Measurements from ENCODE around the gene CAPN10. TPM values are rescaled to one million over a fixed set of nuclear protein-coding genes. Genes with fewer than 3 reads are reported as not detected.
A peak's percentile ranks its signal among the peaks of the same experiment; 100 is the strongest.

The CAPN10 gene
- total RNA-seq, 1 experiment from 2014 or later, result 69.0 TPM

GRCh38 chr2:240576036-240576435 lies 10.5 kb upstream of the CAPN10 start:
- no peak overlapping the region for H3K4me3 ChIP-seq (ENCODE audit: insufficient read depth, low read depth, low read length)
- DNase-seq, result no peak
- no peaks in the 10 kb centered on the region for H3K36me3 ChIP-seq (replicated peaks; ENCODE audit: control insufficient read depth, insufficient read depth, low read length)
- H3K27me3 ChIP-seq (ENCODE audit: control insufficient read depth, insufficient read depth, low read length), result no peaks in the 10 kb centered on the region

- Histone ChIP-seq H3K4me3 (ENCODE audit: insufficient read depth, low read depth, low read length) (no peak overlapping the region), H3K36me3 (replicated peaks; ENCODE audit: control insufficient read depth, insufficient read depth, low read length) (no peaks in the 10 kb centered on the region), H3K27me3 (ENCODE audit: control insufficient read depth, insufficient read depth, low read length) (no peaks in the 10 kb centered on the region)
- DNase-seq, result no peak
Observed at GRCh38 chr2:240576436-240577205, 9.9 kb upstream of the CAPN10 start.

GRCh38 chr2:240577281-240578109 lies 9.0 kb upstream of the CAPN10 start:
- DNase-seq, result no peak
- Histone ChIP-seq H3K27me3 (ENCODE audit: control insufficient read depth, insufficient read depth, low read length) (no peaks in the 10 kb centered on the region), H3K36me3 (replicated peaks; ENCODE audit: control insufficient read depth, insufficient read depth, low read length) (no peaks in the 10 kb centered on the region), H3K4me3 (ENCODE audit: insufficient read depth, low read depth, low read length) (no peak overlapping the region)

- no peak for DNase-seq
- Histone ChIP-seq H3K27me3 (ENCODE audit: control insufficient read depth, insufficient read depth, low read length) (no peaks in the 10 kb centered on the region), H3K36me3 (replicated peaks; ENCODE audit: control insufficient read depth, insufficient read depth, low read length) (no peaks in the 10 kb centered on the region), H3K4me3 (ENCODE audit: insufficient read depth, low read depth, low read length) (no peak overlapping the region)
Observed at GRCh38 chr2:240578110-240578450, 8.5 kb upstream of the CAPN10 start.

- Histone ChIP-seq H3K36me3 (replicated peaks; ENCODE audit: control insufficient read depth, insufficient read depth, low read length) (no peaks in the 10 kb centered on the region), H3K4me3 (ENCODE audit: insufficient read depth, low read depth, low read length) (no peak overlapping the region)
- DNase-seq, result no peak
Observed at GRCh38 chr2:240578488-240578887, 8.0 kb upstream of the CAPN10 start.

GRCh38 chr2:240579071-240579762 lies 7.3 kb upstream of the CAPN10 start:
- H3K4me3 ChIP-seq (ENCODE audit: insufficient read depth, low read depth, low read length), result no peak overlapping the region
- no peaks in the 10 kb centered on the region for H3K36me3 ChIP-seq (replicated peaks; ENCODE audit: control insufficient read depth, insufficient read depth, low read length)
- no peaks in the 10 kb centered on the region for H3K27me3 ChIP-seq (ENCODE audit: control insufficient read depth, insufficient read depth, low read length)
- no peak for DNase-seq

More at GRCh38 chr2:240578488-240578887, 8.0 kb upstream of the CAPN10 start:
- H3K27me3 ChIP-seq (ENCODE audit: control insufficient read depth, insufficient read depth, low read length), result no peaks in the 10 kb centered on the region

- peak; percentile 84 for DNase-seq
- Histone ChIP-seq H3K36me3 (replicated peaks; ENCODE audit: control insufficient read depth, insufficient read depth, low read length) (0 out of 2 replicates have a peak, but pooled peaks cover 1% of the 10 kb centered on the region), H3K27me3 (ENCODE audit: control insufficient read depth, insufficient read depth, low read length) (no peaks in the 10 kb centered on the region), H3K4me3 (ENCODE audit: insufficient read depth, low read depth, low read length) (no peak overlapping the region)
Observed at GRCh38 chr2:240579771-240580614, 6.5 kb upstream of the CAPN10 start.

GRCh38 chr2:240581811-240582210 lies 4.7 kb upstream of the CAPN10 start:
- no peak overlapping the region for H3K4me3 ChIP-seq (ENCODE audit: insufficient read depth, low read depth, low read length)
- no peak for DNase-seq
- H3K27me3 ChIP-seq (ENCODE audit: control insufficient read depth, insufficient read depth, low read length), result no peaks in the 10 kb centered on the region
- H3K36me3 ChIP-seq (replicated peaks; ENCODE audit: control insufficient read depth, insufficient read depth, low read length), result 0 out of 2 replicates have a peak, but pooled peaks cover 2% of the 10 kb centered on the region

GRCh38 chr2:240582781-240583180 lies 3.8 kb upstream of the CAPN10 start:
- DNase-seq, result no peak

GRCh38 chr2:240583774-240584173 lies 2.8 kb upstream of the CAPN10 start:
- no peak for DNase-seq
- H3K4me3 ChIP-seq (ENCODE audit: insufficient read depth, low read depth, low read length), result no peak overlapping the region
- no peaks in the 10 kb centered on the region for H3K27me3 ChIP-seq (ENCODE audit: control insufficient read depth, insufficient read depth, low read length)
- 0 out of 2 replicates have a peak, but pooled peaks cover 2% of the 10 kb centered on the region for H3K36me3 ChIP-seq (replicated peaks; ENCODE audit: control insufficient read depth, insufficient read depth, low read length)

More at GRCh38 chr2:240582781-240583180, 3.8 kb upstream of the CAPN10 start:
- 0 out of 2 replicates have a peak, but pooled peaks cover 2% of the 10 kb centered on the region for H3K36me3 ChIP-seq (replicated peaks; ENCODE audit: control insufficient read depth, insufficient read depth, low read length)
- no peak overlapping the region for H3K4me3 ChIP-seq (ENCODE audit: insufficient read depth, low read depth, low read length)
- no peaks in the 10 kb centered on the region for H3K27me3 ChIP-seq (ENCODE audit: control insufficient read depth, insufficient read depth, low read length)

- no peaks in the 10 kb centered on the region for H3K27me3 ChIP-seq (ENCODE audit: control insufficient read depth, insufficient read depth, low read length)
- no peak overlapping the region for H3K4me3 ChIP-seq (ENCODE audit: insufficient read depth, low read depth, low read length)
- H3K36me3 ChIP-seq (replicated peaks; ENCODE audit: control insufficient read depth, insufficient read depth, low read length), result 0 out of 2 replicates have a peak, but pooled peaks cover 2% of the 10 kb centered on the region
- DNase-seq, result peak; percentile 68
Observed at GRCh38 chr2:240584486-240585031, 2.0 kb upstream of the CAPN10 start.

GRCh38 chr2:240585101-240585500 lies 1.4 kb upstream of the CAPN10 start:
- DNase-seq, result peak; percentile 23
- H3K27me3 ChIP-seq (ENCODE audit: control insufficient read depth, insufficient read depth, low read length), result no peaks in the 10 kb centered on the region
- 0 out of 2 replicates have a peak, but pooled peaks cover 2% of the 10 kb centered on the region for H3K36me3 ChIP-seq (replicated peaks; ENCODE audit: control insufficient read depth, insufficient read depth, low read length)
- H3K4me3 ChIP-seq (ENCODE audit: insufficient read depth, low read depth, low read length), result peak overlapping the region; percentile 92

GRCh38 chr2:240585681-240586197 lies 795 bp upstream of the CAPN10 start:
- Histone ChIP-seq H3K36me3 (replicated peaks; ENCODE audit: control insufficient read depth, insufficient read depth, low read length) (0 out of 2 replicates have a peak, but pooled peaks cover 2% of the 10 kb centered on the region), H3K27me3 (ENCODE audit: control insufficient read depth, insufficient read depth, low read length) (no peaks in the 10 kb centered on the region), H3K4me3 (ENCODE audit: insufficient read depth, low read depth, low read length) (peak overlapping the region; percentile 92)
- DNase-seq, result no peak

Data from H7 (cell line).